GM23338 (cell line): ENCODE data around the gene FAM114A2. TPM values are rescaled to one million over a fixed set of nuclear protein-coding genes. Genes with fewer than 3 reads are reported as not detected.

ENCODE experiments used
- ATAC-seq: fragments of 200-7000 bp; cut with Tn5 transposase; 3 replicates; pipeline ENCODE4 v1.9.1; 2020
- DNase-seq: peaks from one replicate; pipeline ENCODE4 v3.0.0-alpha.2; 2015; ENCODE audit warnings: low spot score
- H2AFZ ChIP-seq: fragments of 200-600 bp; sonication (generic); 2 replicates; pipeline ENCODE4 v1.8.0; 2016; ENCODE audit warnings: antibody characterized with exemption, mild to moderate bottlenecking, moderate library complexity
- H3F3A ChIP-seq: fragments of 200-600 bp; sonication (generic); replicated peaks from 2 replicates; pipeline ENCODE4 v1.8.0; 2017; ENCODE audit warnings: antibody characterized with exemption, mixed run types, low read depth
- H3K27ac ChIP-seq: fragments of 200-600 bp; sonication (generic); 2 replicates; pipeline ENCODE4 v1.6.1; 2016; ENCODE audit warnings: low read depth
- H3K27me3 ChIP-seq: fragments of 200-600 bp; sonication (generic); 2 replicates; pipeline ENCODE4 v1.8.0; 2016; ENCODE audit warnings: mild to moderate bottlenecking, mixed run types, moderate library complexity; ENCODE audit not compliant: insufficient read depth
- H3K36me3 ChIP-seq: fragments of 200-600 bp; sonication (generic); 2 replicates; pipeline ENCODE4 v1.8.0; 2016; ENCODE audit warnings: mild to moderate bottlenecking; ENCODE audit not compliant: insufficient read depth
- H3K4me1 ChIP-seq: fragments of 200-600 bp; sonication (generic); 2 replicates; pipeline ENCODE4 v1.8.0; 2016; ENCODE audit warnings: mild to moderate bottlenecking, moderate library complexity; ENCODE audit not compliant: insufficient read depth
- H3K4me2 ChIP-seq: fragments of 200-600 bp; sonication (generic); 2 replicates; pipeline ENCODE4 v1.7.1; 2017; ENCODE audit warnings: mixed run types
- H3K4me3 ChIP-seq: fragments of 200-600 bp; sonication (generic); 2 replicates; pipeline ENCODE4 v1.6.1; 2016; ENCODE audit warnings: mixed run types
- H3K79me2 ChIP-seq: fragments of 200-600 bp; sonication (generic); replicated peaks from 2 replicates; pipeline ENCODE4 v1.8.0; 2017; ENCODE audit warnings: mild to moderate bottlenecking; ENCODE audit not compliant: insufficient read depth
- H3K9me2 ChIP-seq: fragments of 200-600 bp; sonication (generic); 2 replicates; pipeline ENCODE4 v1.8.0; 2017; ENCODE audit not compliant: insufficient read depth
- H4K20me1 ChIP-seq: fragments of 200-600 bp; sonication (generic); replicated peaks from 2 replicates; pipeline ENCODE4 v1.8.0; 2017; ENCODE audit warnings: mild to moderate bottlenecking; ENCODE audit not compliant: insufficient read depth
- H3K27ac Mint-ChIP-seq: 2 replicates; pipeline ENCODE4 v1.8.0; 2020; ENCODE audit warnings: inconsistent platforms, mild to moderate bottlenecking, moderate library complexity, mixed read lengths
- H3K27me3 Mint-ChIP-seq: 3 replicates; pipeline ENCODE4 v1.8.0; 2022; ENCODE audit warnings: low read depth, mild to moderate bottlenecking, moderate library complexity, mixed read lengths, inconsistent platforms; ENCODE audit not compliant: insufficient read depth, poor library complexity
- H3K36me3 Mint-ChIP-seq: 3 replicates; pipeline ENCODE4 v1.8.0; 2021; ENCODE audit warnings: low read depth, mild to moderate bottlenecking, inconsistent platforms, moderate library complexity, mixed read lengths
- H3K4me1 Mint-ChIP-seq: 3 replicates; pipeline ENCODE4 v1.8.0; 2020; ENCODE audit warnings: mild to moderate bottlenecking, inconsistent platforms, mixed read lengths
- H3K4me3 Mint-ChIP-seq: 3 replicates; pipeline ENCODE4 v1.8.0; 2021; ENCODE audit warnings: moderate library complexity, mild to moderate bottlenecking, inconsistent platforms, mixed read lengths
- H3K9me3 Mint-ChIP-seq: 3 replicates; pipeline ENCODE4 v1.8.0; 2020; ENCODE audit warnings: moderate library complexity, mild to moderate bottlenecking, inconsistent platforms, mixed read lengths
- CTCF ChIP-seq, 2 experiments: fragments of 200-600 bp in 1 of 2; sonication (generic) in 1 of 2; conservative IDR thresholded peaks; 2 replicates each; pipeline versions ENCODE4 v1.5.1 to v1.6.1; 2016 to 2017; ENCODE audit warnings: antibody characterized with exemption in 2 of 2, low read depth in 2 of 2, mild to moderate bottlenecking in 2 of 2, moderate library complexity in 1 of 2
- EZH2phosphoT487 ChIP-seq: fragments of 200-600 bp; sonication (generic); IDR thresholded peaks from one replicate; pipeline ENCODE4 v1.8.1; 2018; ENCODE audit warnings: antibody characterized with exemption; ENCODE audit not compliant: unreplicated experiment
- POLR2AphosphoS5 ChIP-seq: IDR thresholded peaks from 2 replicates; pipeline ENCODE4 v1.6.1; 2016; ENCODE audit warnings: antibody characterized with exemption, low read depth
- STAT1 ChIP-seq: IDR thresholded peaks from one replicate; pipeline ENCODE4 v1.6.1; 2016; ENCODE audit warnings: antibody characterized with exemption; ENCODE audit not compliant: unreplicated experiment
- ZNF114 ChIP-seq: fragments of 250-450 bp; sonication (Bioruptor Pico); IDR thresholded peaks from 2 replicates; pipeline ENCODE4 v1.5.0; 2020; ENCODE audit warnings: mild to moderate bottlenecking, moderate library complexity
- polyA plus RNA-seq: library from polyadenylated mRNA; unstranded; fragments of >200 nt; fragmentation: Nextera tagmentation; extraction: Ambion mirVana; gene quantifications from 2 replicates; pipeline ENCODE4 v1.2.1, GENCODE V29; 2016
- total RNA-seq: library from RNA; depleted of rRNA; stranded (reverse); fragments of >200 nt; shearing (Covaris generic); gene quantifications from 2 replicates; pipeline ENCODE4 v1.2.3, GENCODE V29; 2014
- TF ChIP-seq, protein P1 (sequence below): IDR thresholded peaks from 2 replicates; pipeline ENCODE4 v1.6.1; 2016; ENCODE audit warnings: antibody characterized with exemption
- TF ChIP-seq, protein P2 (sequence below): IDR thresholded peaks from one replicate; pipeline ENCODE4 v1.6.1; 2018; ENCODE audit warnings: antibody characterized with exemption; ENCODE audit not compliant: unreplicated experiment
- TF ChIP-seq, protein P3 (sequence below): fragments of 250-450 bp; sonication (Bioruptor Pico); IDR thresholded peaks from 2 replicates; pipeline ENCODE4 v1.5.0; 2020; ENCODE audit warnings: mild to moderate bottlenecking, moderate library complexity

The FAM114A2 gene
- total and polyA plus RNA-seq, 2 experiments from 2014 or later: 4.9 to 5.8 TPM

GRCh38 chr5:154078272-154078671 is 39.6 kb upstream of the FAM114A2 start (continued):
- TF ChIP-seq CTCF (conservative IDR thresholded peaks at IDR 0.05; ENCODE audit: low read depth in 2 of 2) (no peak), ZNF114 (CRISPR knock-in tag) (no peak), POLR2AphosphoS5 (no peak)
- TF ChIP-seq, protein P1, sequence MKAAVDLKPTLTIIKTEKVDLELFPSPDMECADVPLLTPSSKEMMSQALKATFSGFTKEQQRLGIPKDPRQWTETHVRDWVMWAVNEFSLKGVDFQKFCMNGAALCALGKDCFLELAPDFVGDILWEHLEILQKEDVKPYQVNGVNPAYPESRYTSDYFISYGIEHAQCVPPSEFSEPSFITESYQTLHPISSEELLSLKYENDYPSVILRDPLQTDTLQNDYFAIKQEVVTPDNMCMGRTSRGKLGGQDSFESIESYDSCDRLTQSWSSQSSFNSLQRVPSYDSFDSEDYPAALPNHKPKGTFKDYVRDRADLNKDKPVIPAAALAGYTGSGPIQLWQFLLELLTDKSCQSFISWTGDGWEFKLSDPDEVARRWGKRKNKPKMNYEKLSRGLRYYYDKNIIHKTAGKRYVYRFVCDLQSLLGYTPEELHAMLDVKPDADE: no peak
- TF ChIP-seq, protein P2, sequence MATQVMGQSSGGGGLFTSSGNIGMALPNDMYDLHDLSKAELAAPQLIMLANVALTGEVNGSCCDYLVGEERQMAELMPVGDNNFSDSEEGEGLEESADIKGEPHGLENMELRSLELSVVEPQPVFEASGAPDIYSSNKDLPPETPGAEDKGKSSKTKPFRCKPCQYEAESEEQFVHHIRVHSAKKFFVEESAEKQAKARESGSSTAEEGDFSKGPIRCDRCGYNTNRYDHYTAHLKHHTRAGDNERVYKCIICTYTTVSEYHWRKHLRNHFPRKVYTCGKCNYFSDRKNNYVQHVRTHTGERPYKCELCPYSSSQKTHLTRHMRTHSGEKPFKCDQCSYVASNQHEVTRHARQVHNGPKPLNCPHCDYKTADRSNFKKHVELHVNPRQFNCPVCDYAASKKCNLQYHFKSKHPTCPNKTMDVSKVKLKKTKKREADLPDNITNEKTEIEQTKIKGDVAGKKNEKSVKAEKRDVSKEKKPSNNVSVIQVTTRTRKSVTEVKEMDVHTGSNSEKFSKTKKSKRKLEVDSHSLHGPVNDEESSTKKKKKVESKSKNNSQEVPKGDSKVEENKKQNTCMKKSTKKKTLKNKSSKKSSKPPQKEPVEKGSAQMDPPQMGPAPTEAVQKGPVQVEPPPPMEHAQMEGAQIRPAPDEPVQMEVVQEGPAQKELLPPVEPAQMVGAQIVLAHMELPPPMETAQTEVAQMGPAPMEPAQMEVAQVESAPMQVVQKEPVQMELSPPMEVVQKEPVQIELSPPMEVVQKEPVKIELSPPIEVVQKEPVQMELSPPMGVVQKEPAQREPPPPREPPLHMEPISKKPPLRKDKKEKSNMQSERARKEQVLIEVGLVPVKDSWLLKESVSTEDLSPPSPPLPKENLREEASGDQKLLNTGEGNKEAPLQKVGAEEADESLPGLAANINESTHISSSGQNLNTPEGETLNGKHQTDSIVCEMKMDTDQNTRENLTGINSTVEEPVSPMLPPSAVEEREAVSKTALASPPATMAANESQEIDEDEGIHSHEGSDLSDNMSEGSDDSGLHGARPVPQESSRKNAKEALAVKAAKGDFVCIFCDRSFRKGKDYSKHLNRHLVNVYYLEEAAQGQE: no peak

DNA sequence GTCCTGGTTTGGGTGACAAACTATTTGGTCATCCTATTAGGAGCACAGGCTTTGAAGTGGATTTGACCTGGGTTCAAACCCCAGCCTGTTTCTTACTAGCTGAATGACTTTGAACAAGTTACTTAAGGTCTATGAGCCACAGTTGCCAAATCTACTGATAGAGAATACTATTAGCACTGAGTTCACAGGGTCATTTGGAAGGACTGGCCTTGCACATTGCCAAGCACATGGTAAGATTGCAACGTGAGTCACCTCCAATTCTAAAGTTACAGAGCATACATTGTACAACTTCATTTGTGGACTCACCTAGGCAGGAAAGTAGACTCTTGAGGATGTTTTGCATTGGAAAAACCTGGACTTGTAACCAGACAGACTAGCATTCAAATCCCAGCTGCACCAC is 39.0 kb upstream of the FAM114A2 start:
- Mint-ChIP-seq H3K27ac (no peak overlapping the region), H3K27me3 (no peaks in the 10 kb centered on the region), H3K4me1 (peaks cover 15% of the 10 kb centered on the region), H3K36me3 (no peaks in the 10 kb centered on the region), H3K9me3 (no peaks in the 10 kb centered on the region), H3K4me3 (no peak overlapping the region)
- Histone ChIP-seq H4K20me1 (no peaks in the 10 kb centered on the region), H3K36me3 (no peaks in the 10 kb centered on the region), H2AFZ (no peak overlapping the region), H3K4me3 (no peak overlapping the region), H3K4me1 (peaks cover 4% of the 10 kb centered on the region), H3K9me2 (no peaks in the 10 kb centered on the region), H3K27me3 (no peaks in the 10 kb centered on the region), H3F3A (no peaks in the 10 kb centered on the region), H3K27ac (no peak overlapping the region), H3K4me2 (no peak overlapping the region), H3K79me2 (no peaks in the 10 kb centered on the region)
- no peak for DNase-seq
- ATAC-seq: no peak
- TF ChIP-seq, protein P3, sequence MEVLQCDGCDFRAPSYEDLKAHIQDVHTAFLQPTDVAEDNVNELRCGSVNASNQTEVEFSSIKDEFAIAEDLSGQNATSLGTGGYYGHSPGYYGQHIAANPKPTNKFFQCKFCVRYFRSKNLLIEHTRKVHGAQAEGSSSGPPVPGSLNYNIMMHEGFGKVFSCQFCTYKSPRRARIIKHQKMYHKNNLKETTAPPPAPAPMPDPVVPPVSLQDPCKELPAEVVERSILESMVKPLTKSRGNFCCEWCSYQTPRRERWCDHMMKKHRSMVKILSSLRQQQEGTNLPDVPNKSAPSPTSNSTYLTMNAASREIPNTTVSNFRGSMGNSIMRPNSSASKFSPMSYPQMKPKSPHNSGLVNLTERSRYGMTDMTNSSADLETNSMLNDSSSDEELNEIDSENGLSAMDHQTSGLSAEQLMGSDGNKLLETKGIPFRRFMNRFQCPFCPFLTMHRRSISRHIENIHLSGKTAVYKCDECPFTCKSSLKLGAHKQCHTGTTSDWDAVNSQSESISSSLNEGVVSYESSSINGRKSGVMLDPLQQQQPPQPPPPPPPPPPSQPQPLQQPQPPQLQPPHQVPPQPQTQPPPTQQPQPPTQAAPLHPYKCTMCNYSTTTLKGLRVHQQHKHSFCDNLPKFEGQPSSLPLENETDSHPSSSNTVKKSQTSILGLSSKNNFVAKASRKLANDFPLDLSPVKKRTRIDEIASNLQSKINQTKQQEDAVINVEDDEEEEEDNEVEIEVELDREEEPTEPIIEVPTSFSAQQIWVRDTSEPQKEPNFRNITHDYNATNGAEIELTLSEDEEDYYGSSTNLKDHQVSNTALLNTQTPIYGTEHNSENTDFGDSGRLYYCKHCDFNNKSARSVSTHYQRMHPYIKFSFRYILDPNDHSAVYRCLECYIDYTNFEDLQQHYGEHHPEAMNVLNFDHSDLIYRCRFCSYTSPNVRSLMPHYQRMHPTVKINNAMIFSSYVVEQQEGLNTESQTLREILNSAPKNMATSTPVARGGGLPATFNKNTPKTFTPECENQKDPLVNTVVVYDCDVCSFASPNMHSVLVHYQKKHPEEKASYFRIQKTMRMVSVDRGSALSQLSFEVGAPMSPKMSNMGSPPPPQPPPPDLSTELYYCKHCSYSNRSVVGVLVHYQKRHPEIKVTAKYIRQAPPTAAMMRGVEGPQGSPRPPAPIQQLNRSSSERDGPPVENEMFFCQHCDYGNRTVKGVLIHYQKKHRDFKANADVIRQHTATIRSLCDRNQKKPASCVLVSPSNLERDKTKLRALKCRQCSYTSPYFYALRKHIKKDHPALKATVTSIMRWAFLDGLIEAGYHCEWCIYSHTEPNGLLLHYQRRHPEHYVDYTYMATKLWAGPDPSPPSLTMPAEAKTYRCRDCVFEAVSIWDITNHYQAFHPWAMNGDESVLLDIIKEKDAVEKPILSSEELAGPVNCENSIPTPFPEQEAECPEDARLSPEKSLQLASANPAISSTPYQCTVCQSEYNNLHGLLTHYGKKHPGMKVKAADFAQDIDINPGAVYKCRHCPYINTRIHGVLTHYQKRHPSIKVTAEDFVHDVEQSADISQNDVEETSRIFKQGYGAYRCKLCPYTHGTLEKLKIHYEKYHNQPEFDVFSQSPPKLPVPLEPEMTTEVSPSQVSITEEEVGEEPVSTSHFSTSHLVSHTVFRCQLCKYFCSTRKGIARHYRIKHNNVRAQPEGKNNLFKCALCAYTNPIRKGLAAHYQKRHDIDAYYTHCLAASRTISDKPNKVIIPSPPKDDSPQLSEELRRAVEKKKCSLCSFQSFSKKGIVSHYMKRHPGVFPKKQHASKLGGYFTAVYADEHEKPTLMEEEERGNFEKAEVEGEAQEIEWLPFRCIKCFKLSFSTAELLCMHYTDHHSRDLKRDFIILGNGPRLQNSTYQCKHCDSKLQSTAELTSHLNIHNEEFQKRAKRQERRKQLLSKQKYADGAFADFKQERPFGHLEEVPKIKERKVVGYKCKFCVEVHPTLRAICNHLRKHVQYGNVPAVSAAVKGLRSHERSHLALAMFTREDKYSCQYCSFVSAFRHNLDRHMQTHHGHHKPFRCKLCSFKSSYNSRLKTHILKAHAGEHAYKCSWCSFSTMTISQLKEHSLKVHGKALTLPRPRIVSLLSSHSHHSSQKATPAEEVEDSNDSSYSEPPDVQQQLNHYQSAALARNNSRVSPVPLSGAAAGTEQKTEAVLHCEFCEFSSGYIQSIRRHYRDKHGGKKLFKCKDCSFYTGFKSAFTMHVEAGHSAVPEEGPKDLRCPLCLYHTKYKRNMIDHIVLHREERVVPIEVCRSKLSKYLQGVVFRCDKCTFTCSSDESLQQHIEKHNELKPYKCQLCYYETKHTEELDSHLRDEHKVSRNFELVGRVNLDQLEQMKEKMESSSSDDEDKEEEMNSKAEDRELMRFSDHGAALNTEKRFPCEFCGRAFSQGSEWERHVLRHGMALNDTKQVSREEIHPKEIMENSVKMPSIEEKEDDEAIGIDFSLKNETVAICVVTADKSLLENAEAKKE: no peak
- TF ChIP-seq POLR2AphosphoS5: no peak
- no peak for TF ChIP-seq STAT1
- no peak for TF ChIP-seq ZNF114 (CRISPR knock-in tag)
- no peak for TF ChIP-seq EZH2phosphoT487
- TF ChIP-seq, protein P2: no peak
